Raji (cell line): ENCODE data around the gene MRPS11.

ENCODE experiments used
- POLR2A ChIP-seq: IDR thresholded peaks from 2 replicates; pipeline ENCODE4 v1.6.1; 2011; ENCODE audit warnings: low read depth, low read length, control low read depth; ENCODE audit not compliant: insufficient read depth

The MRPS11 gene

DNA sequence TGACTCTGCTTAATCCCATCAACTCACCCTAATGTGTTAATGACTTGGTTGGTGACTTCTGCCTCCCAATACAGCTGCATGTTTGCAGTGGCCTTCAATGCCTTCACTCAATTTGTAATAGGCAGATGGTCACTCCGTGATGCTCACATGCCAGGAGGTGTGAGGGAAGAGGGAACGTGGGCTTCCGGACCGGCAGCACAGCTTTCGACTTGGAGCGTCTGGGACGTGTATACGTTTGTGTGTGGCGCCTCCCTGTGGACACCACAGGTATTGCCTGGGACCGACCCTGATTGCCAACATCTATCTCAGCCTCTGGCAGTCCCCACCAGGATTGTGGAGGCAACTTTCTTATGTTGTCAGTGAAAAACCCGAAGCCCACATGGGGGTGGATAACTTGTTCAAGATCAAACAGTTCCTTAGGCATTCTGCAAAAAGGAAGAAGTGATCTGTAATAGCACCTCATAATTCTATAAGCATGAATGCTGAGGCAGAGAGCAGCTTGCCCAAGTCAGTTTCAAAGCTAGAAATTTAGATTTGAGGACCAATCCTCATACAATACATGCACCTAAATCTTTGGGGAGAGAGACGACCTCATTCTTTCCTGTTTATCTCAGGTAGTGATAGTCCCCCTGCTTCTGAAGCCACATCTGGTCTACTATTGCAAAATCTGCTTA lies 17.2 kb upstream of the MRPS11 start:
- TF ChIP-seq POLR2A, result no peak

- TF ChIP-seq POLR2A, result no peak
Measured at GRCh38 chr15:88453651-88454050, 13.9 kb upstream of the MRPS11 start.

DNA sequence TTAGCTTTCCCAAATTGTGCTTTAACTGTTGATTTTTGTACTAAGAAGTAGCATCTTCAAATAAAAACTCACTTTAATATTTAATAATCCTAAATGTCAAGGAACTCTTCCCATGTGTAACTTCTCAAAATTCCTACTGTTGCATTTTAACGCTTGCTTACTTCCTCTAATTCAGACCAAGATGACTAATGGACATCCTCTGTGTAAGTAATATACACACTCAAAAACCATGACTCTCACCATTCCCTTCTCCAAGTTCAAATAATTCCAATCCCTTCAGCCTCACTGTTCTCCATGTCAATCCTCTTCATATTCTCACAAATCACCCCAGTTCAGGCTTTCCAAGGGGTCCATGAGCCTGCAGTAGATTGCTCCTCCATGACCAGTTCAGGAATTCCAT lies 13.3 kb upstream of the MRPS11 start:
- TF ChIP-seq POLR2A, result no peak

DNA sequence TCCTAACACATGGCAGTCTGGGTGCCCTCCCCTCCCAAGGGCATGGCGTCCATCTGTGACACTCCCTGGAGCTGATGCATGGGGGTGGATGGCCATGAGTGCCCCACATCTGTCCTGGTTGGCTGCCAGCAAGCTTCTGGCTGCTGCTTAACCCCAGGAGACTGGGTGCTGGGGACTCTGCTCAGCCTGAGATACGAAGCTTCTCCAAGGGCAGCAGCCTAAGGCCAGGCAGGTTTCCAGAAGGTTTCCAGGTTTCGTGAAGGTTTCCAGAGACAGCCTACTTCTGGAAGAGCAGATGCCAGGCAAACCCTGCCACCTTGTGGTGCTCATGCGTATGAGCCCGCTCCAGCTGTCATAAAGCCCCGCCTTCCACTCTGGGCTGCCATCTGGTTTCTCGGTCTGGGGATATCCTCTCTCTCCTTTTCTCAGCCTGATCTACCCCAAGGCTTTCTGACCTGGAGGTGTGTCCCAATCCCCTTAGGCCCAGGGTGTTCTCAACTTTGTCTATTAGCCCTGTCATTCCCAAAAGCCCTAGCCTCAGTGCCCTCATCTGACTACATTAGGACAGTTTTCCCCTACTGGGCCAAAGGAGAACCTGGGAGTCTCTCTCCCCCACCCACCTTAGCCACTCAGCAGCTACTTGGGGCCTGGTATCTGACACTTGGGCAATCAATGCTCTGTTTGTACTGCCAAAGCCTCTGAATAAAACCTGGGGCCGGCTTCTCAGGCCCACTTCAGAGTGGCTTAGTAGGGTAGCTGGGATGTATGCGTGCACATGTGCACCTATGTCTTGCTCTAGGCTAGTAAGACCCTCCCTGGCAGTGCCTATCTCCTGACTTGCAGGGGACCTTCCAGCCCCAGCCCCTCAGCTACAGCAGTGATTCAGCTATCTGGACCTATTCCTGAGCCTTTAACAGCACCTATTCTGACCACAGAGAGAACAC lies 12.4 kb upstream of the MRPS11 start:
- TF ChIP-seq POLR2A, result no peak

- TF ChIP-seq POLR2A, result no peak
Measured at GRCh38 chr15:88456733-88457132, 10.8 kb upstream of the MRPS11 start.

DNA sequence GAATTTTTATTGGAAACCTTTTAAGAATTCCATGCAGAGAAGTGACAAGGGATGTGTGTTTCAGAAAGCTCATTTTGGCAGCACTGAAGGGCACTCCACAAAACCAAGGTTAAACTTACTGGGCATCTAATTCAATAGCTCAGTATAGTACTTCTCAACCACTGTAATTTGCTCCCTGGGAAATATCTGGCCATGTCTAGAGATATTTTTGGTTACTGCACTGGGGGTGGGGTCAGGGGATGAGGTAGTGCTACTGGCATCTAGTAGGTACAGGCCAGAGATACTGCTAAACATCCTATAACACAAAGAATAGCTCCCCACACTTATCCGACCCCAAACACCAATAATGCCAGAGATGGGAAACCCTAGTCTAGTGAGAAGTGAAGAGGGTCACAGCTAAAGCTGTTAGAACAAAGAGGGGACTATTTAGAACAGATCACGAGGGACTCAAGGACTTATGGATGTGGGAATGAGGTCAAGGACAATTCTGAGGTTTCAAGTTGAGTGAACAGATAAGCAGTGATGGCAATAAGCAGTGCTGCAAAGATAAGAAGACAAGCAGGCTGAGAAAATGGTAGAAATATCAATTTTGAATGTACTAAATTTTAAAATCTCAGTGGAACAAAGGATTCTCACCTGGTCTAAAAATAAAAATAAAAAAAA lies 3.5 kb upstream of the MRPS11 start:
- no peak for TF ChIP-seq POLR2A

- no peak for TF ChIP-seq POLR2A
Measured at GRCh38 chr15:88465633-88466224, 1.8 kb upstream of the MRPS11 start.

DNA sequence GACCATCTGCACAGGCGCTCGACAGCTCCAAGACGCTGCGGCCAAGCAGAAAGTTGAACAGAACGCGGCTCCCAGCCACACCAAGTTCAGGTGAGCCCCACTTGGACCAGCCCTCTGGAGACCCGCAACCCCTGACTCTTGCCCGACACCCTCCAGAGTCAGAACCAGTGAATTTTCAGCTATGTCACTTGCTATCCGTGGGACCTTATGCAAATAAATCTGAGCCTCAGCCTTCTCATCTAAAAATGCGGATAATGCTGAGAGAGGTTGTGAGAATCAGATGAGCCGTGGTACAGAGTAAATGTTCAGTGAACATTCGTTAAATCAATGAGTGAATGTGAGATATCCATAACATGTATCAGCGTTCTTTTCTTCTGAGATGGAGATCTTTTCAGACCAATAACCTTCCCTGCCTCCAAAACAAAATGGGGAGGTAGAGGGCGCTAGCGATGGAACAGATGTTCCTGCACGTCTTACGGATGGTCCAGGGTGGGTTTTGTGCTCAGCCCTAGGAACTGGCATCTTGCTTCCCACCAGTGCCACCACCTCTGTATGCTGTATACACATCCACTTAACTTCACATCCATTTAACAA lies 524 bp downstream of the MRPS11 start:
- no peak for TF ChIP-seq POLR2A

GRCh38 chr15:88469321-88469720 lies 1.8 kb downstream of the MRPS11 start:
- no peak for TF ChIP-seq POLR2A

DNA sequence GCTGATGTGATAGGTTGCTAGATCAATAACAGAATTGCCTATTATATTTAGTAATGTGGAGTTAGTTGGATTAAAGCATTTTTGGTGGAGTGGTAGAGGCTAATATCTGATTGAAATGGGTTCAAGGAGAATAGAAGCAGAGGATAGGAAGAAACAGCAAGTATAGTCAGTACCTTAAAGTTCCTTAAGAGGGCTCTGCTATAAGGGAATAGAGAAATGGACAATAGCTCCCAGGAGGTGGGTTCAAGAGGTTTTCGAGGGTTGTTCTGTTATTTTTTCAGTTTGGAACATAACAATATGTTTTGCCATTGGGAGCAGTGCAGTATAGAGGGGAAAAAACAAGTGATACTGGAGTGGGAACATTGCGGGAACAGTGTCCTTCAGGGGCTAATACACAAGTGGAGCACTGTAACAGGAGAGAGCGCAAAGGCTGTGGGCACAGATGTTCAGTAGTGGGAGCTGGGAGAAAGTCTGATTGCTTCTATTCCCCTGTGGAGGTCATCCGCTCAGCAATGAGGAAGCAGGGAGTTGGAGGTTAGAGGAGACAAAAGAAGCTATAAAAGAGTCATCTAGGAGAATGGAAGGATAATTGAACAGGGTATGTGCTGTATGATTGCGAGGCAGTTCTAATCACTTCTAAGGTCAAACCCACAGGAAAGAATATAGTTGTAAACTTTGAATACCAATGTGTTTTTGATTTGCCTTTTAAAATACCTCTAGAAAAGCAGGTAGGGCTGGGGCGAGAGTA lies 3.3 kb downstream of the MRPS11 start:
- TF ChIP-seq POLR2A, result no peak

- TF ChIP-seq POLR2A, result no peak
Measured at GRCh38 chr15:88472225-88472624, 4.7 kb downstream of the MRPS11 start.

DNA sequence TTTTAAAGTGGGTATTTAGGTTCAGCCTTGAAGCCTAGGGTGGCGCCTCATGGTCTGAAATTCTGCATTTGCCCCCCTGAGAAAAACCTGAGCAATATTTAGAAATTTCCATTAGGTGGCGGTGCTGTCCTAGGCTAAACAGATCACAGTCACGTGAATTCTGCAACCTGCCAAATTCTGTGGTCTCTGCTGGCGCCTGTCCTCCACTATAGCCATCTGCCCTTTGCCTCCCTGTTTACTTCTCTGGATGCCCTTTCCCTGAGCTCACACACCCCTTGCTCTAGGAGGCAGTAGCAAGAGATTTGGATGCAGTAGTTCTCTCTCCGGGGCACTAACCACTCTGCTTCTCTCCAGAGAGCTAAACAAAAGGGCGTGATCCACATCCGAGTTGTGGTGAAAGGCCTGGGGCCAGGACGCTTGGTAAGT lies 9.1 kb downstream of the MRPS11 start:
- TF ChIP-seq POLR2A, result no peak

GRCh38 chr15:88477126-88477525 lies 9.6 kb downstream of the MRPS11 start:
- TF ChIP-seq POLR2A, result no peak

- no peak for TF ChIP-seq POLR2A
Measured at GRCh38 chr15:88477904-88478303, 10.4 kb downstream of the MRPS11 start.
